K562 (cell line): ENCODE results near the gene PTGES3. TPM values are rescaled to one million over a fixed set of nuclear protein-coding genes. Genes with fewer than 3 reads are reported as not detected.

Experiments used
- polyA plus RNA-seq, 8 experiments: library from polyadenylated mRNA; depleted of rRNA in 4 of 8; stranded (reverse) in 5 of 8; unstranded in 3 of 8; fragments of >200 nt; fragmentation: Nextera tagmentation in 2 of 8; fragmentation: Illumina TruSeq in 1 of 8; extraction: Ambion mirVana in 2 of 8; extraction: Trizol in 1 of 8; gene quantifications; 2 replicates each; pipeline versions ENCODE4 v1.2.1 to v1.2.3, GENCODE V29; 2011 to 2014; ENCODE audit warnings: inconsistent platforms in 1 of 8, missing spikeins in 1 of 8
- small RNA-seq: library from RNA; depleted of rRNA; stranded (forward); fragments of <200 nt; gene quantifications from one replicate; pipeline ENCODE3, GENCODE V24; 2014
- total RNA-seq, 7 experiments: library from RNA; depleted of rRNA in 6 of 7; stranded (reverse); fragments of >200 nt in 6 of 7; fragmentation: Illumina TruSeq in 2 of 7; extraction: Trizol in 2 of 7; gene quantifications; 2 replicates each; pipeline versions ENCODE4 v1.2.1 to v1.2.3, GENCODE V29; 2011 to 2021; ENCODE audit warnings: low replicate concordance in 1 of 7

The PTGES3 gene
- total and polyA plus RNA-seq, 9 of the 15 experiments (the other 6 are each of a cell fraction or from before 2014, with no cell fraction given), result 163 to 501 (median 213) TPM

Small RNA genes lying within 50 kb of the gene (small RNA-seq; reads per million reads assigned to genes)
- gene RN7SL809P, result not detected
- 2,508 reads per million, percentile 100 among the genes with 10 or more reads in this experiment for gene SNORD59A

Other genes with a start within 250 kb of the PTGES3 start
Only the 7 nearest of the 11 such genes appear.
- gene GLS2, start 200.1 kb downstream of the PTGES3 start, total RNA-seq (2014; rRNA removed), result 0.29 TPM in 1 of 2 replicates, not detected in the other
- gene GLS2, start 200.1 kb downstream of the PTGES3 start, total RNA-seq (2014; rRNA removed; fragmentation: Illumina TruSeq; extraction: Trizol), result not detected in 2 replicates
- gene GLS2, start 200.1 kb downstream of the PTGES3 start, total RNA-seq (2015; rRNA removed; fragmentation: Illumina TruSeq; extraction: Trizol), result not detected in 2 replicates
- not detected in 2 replicates for gene GLS2, start 200.1 kb downstream of the PTGES3 start, total RNA-seq (2021)
- gene GLS2, start 200.1 kb downstream of the PTGES3 start, polyA plus RNA-seq (2011; rRNA removed), result 0.09 and 0.11 TPM in 2 replicates
- not detected in 2 replicates for gene GLS2, start 200.1 kb downstream of the PTGES3 start, polyA plus RNA-seq (2014; fragmentation: Illumina TruSeq; extraction: Trizol)
- gene GLS2, start 200.1 kb downstream of the PTGES3 start, polyA plus RNA-seq (2014; fragmentation: Nextera tagmentation; extraction: Ambion mirVana), result not detected
- gene GLS2, start 200.1 kb downstream of the PTGES3 start, polyA plus RNA-seq (2014; rRNA removed), result not detected in 2 replicates
- gene RBMS2, start 166.5 kb downstream of the PTGES3 start, total RNA-seq (2014; rRNA removed), result 0.09 and 0.12 TPM in 2 replicates
- 0.25 and 1.2 TPM in 2 replicates for gene RBMS2, start 166.5 kb downstream of the PTGES3 start, total RNA-seq (2014; rRNA removed; fragmentation: Illumina TruSeq; extraction: Trizol)
- gene RBMS2, start 166.5 kb downstream of the PTGES3 start, total RNA-seq (2015; rRNA removed; fragmentation: Illumina TruSeq; extraction: Trizol), result 0.19 and 0.29 TPM in 2 replicates
- gene RBMS2, start 166.5 kb downstream of the PTGES3 start, total RNA-seq (2021), result 0.66 and 2.4 TPM in 2 replicates
- 1.3 and 1.5 TPM in 2 replicates for gene RBMS2, start 166.5 kb downstream of the PTGES3 start, polyA plus RNA-seq (2011; rRNA removed)
- 0.44 and 10.5 TPM in 2 replicates for gene RBMS2, start 166.5 kb downstream of the PTGES3 start, polyA plus RNA-seq (2014; fragmentation: Illumina TruSeq; extraction: Trizol)
- under 1 TPM; 0.08 to 0.31 TPM for gene RBMS2, start 166.5 kb downstream of the PTGES3 start, polyA plus RNA-seq (2014; fragmentation: Nextera tagmentation; extraction: Ambion mirVana)
- 0.36 and 0.78 TPM in 2 replicates for gene RBMS2, start 166.5 kb downstream of the PTGES3 start, polyA plus RNA-seq (2014; rRNA removed)
- gene BAZ2A, start 58.0 kb downstream of the PTGES3 start, total RNA-seq (2014; rRNA removed), result 26.2 and 30.6 TPM in 2 replicates
- 18.4 and 22.5 TPM in 2 replicates for gene BAZ2A, start 58.0 kb downstream of the PTGES3 start, total RNA-seq (2014; rRNA removed; fragmentation: Illumina TruSeq; extraction: Trizol)
- gene BAZ2A, start 58.0 kb downstream of the PTGES3 start, total RNA-seq (2015; rRNA removed; fragmentation: Illumina TruSeq; extraction: Trizol), result 18.6 and 24.1 TPM in 2 replicates
- gene BAZ2A, start 58.0 kb downstream of the PTGES3 start, total RNA-seq (2021), result 72.1 and 86.4 TPM in 2 replicates
- gene BAZ2A, start 58.0 kb downstream of the PTGES3 start, polyA plus RNA-seq (2011; rRNA removed), result 60.2 and 106 TPM in 2 replicates
- 74.3 and 82.1 TPM in 2 replicates for gene BAZ2A, start 58.0 kb downstream of the PTGES3 start, polyA plus RNA-seq (2014; fragmentation: Illumina TruSeq; extraction: Trizol)
- gene BAZ2A, start 58.0 kb downstream of the PTGES3 start, polyA plus RNA-seq (2014; fragmentation: Nextera tagmentation; extraction: Ambion mirVana), result 10 to 100 TPM in 1 of 2 experiments, 1 to 10 TPM in 1; 4.5 to 22.2 TPM
- 40.9 and 52.4 TPM in 2 replicates for gene BAZ2A, start 58.0 kb downstream of the PTGES3 start, polyA plus RNA-seq (2014; rRNA removed)
- 908 and 1,391 TPM in 2 replicates for gene ATP5F1B, start 42.3 kb downstream of the PTGES3 start, total RNA-seq (2014; rRNA removed)
- gene ATP5F1B, start 42.3 kb downstream of the PTGES3 start, total RNA-seq (2014; rRNA removed; fragmentation: Illumina TruSeq; extraction: Trizol), result 1,412 and 1,463 TPM in 2 replicates
- gene ATP5F1B, start 42.3 kb downstream of the PTGES3 start, total RNA-seq (2015; rRNA removed; fragmentation: Illumina TruSeq; extraction: Trizol), result 1,133 and 1,218 TPM in 2 replicates
- 1,519 and 1,587 TPM in 2 replicates for gene ATP5F1B, start 42.3 kb downstream of the PTGES3 start, total RNA-seq (2021)
- gene ATP5F1B, start 42.3 kb downstream of the PTGES3 start, polyA plus RNA-seq (2011; rRNA removed), result 3,125 and 3,469 TPM in 2 replicates
- gene ATP5F1B, start 42.3 kb downstream of the PTGES3 start, polyA plus RNA-seq (2014; fragmentation: Illumina TruSeq; extraction: Trizol), result 1,824 and 2,016 TPM in 2 replicates
- 1,000 to 10,000 TPM; 1,043 to 1,482 TPM for gene ATP5F1B, start 42.3 kb downstream of the PTGES3 start, polyA plus RNA-seq (2014; fragmentation: Nextera tagmentation; extraction: Ambion mirVana)
- gene ATP5F1B, start 42.3 kb downstream of the PTGES3 start, polyA plus RNA-seq (2014; rRNA removed), result 1,530 and 1,669 TPM in 2 replicates
- gene NACA, start 37.0 kb upstream of the PTGES3 start, total RNA-seq (2014; rRNA removed), result 1,508 and 1,729 TPM in 2 replicates
- gene NACA, start 37.0 kb upstream of the PTGES3 start, total RNA-seq (2014; rRNA removed; fragmentation: Illumina TruSeq; extraction: Trizol), result 2,249 and 2,401 TPM in 2 replicates
- gene NACA, start 37.0 kb upstream of the PTGES3 start, total RNA-seq (2015; rRNA removed; fragmentation: Illumina TruSeq; extraction: Trizol), result 2,051 and 2,139 TPM in 2 replicates
- gene NACA, start 37.0 kb upstream of the PTGES3 start, total RNA-seq (2021), result 1,030 and 1,135 TPM in 2 replicates
- gene NACA, start 37.0 kb upstream of the PTGES3 start, polyA plus RNA-seq (2011; rRNA removed), result 1,225 and 1,538 TPM in 2 replicates
- gene NACA, start 37.0 kb upstream of the PTGES3 start, polyA plus RNA-seq (2014; fragmentation: Illumina TruSeq; extraction: Trizol), result 1,591 and 1,645 TPM in 2 replicates
- gene NACA, start 37.0 kb upstream of the PTGES3 start, polyA plus RNA-seq (2014; fragmentation: Nextera tagmentation; extraction: Ambion mirVana), result 1,000 to 10,000 TPM; 2,280 to 2,416 TPM
- gene NACA, start 37.0 kb upstream of the PTGES3 start, polyA plus RNA-seq (2014; rRNA removed), result 1,506 and 1,626 TPM in 2 replicates
- gene PRIM1, start 64.0 kb upstream of the PTGES3 start, total RNA-seq (2014; rRNA removed), result 65.1 and 67.2 TPM in 2 replicates
- gene PRIM1, start 64.0 kb upstream of the PTGES3 start, total RNA-seq (2014; rRNA removed; fragmentation: Illumina TruSeq; extraction: Trizol), result 149 and 170 TPM in 2 replicates
- 119 and 124 TPM in 2 replicates for gene PRIM1, start 64.0 kb upstream of the PTGES3 start, total RNA-seq (2015; rRNA removed; fragmentation: Illumina TruSeq; extraction: Trizol)
- gene PRIM1, start 64.0 kb upstream of the PTGES3 start, total RNA-seq (2021), result 82.2 and 83.9 TPM in 2 replicates
- 95.7 and 140 TPM in 2 replicates for gene PRIM1, start 64.0 kb upstream of the PTGES3 start, polyA plus RNA-seq (2011; rRNA removed)
- 148 and 152 TPM in 2 replicates for gene PRIM1, start 64.0 kb upstream of the PTGES3 start, polyA plus RNA-seq (2014; fragmentation: Illumina TruSeq; extraction: Trizol)
- 100 to 1,000 TPM; 175 to 179 TPM for gene PRIM1, start 64.0 kb upstream of the PTGES3 start, polyA plus RNA-seq (2014; fragmentation: Nextera tagmentation; extraction: Ambion mirVana)
- 105 and 109 TPM in 2 replicates for gene PRIM1, start 64.0 kb upstream of the PTGES3 start, polyA plus RNA-seq (2014; rRNA removed)
- 0.94 and 1.1 TPM in 2 replicates for gene HSD17B6, start 75.0 kb upstream of the PTGES3 start, total RNA-seq (2014; rRNA removed)
- 0.99 and 1.1 TPM in 2 replicates for gene HSD17B6, start 75.0 kb upstream of the PTGES3 start, total RNA-seq (2014; rRNA removed; fragmentation: Illumina TruSeq; extraction: Trizol)
- gene HSD17B6, start 75.0 kb upstream of the PTGES3 start, total RNA-seq (2015; rRNA removed; fragmentation: Illumina TruSeq; extraction: Trizol), result 0.47 and 1.1 TPM in 2 replicates
- gene HSD17B6, start 75.0 kb upstream of the PTGES3 start, total RNA-seq (2021), result 0.85 and 1.3 TPM in 2 replicates
- 1.4 and 1.7 TPM in 2 replicates for gene HSD17B6, start 75.0 kb upstream of the PTGES3 start, polyA plus RNA-seq (2011; rRNA removed)
- 0.64 and 0.83 TPM in 2 replicates for gene HSD17B6, start 75.0 kb upstream of the PTGES3 start, polyA plus RNA-seq (2014; fragmentation: Illumina TruSeq; extraction: Trizol)
- under 1 TPM; 0.53 to 0.94 TPM for gene HSD17B6, start 75.0 kb upstream of the PTGES3 start, polyA plus RNA-seq (2014; fragmentation: Nextera tagmentation; extraction: Ambion mirVana)
- gene HSD17B6, start 75.0 kb upstream of the PTGES3 start, polyA plus RNA-seq (2014; rRNA removed), result 0.40 and 0.84 TPM in 2 replicates